ENCODE results near the gene NFASC.

Gene NFASC

GRCh38 chr1:204928671-204929486 lies 58.2 kb downstream of the NFASC start:
- no peak for DNase-seq (ENCODE audit: low spot score)

DNA sequence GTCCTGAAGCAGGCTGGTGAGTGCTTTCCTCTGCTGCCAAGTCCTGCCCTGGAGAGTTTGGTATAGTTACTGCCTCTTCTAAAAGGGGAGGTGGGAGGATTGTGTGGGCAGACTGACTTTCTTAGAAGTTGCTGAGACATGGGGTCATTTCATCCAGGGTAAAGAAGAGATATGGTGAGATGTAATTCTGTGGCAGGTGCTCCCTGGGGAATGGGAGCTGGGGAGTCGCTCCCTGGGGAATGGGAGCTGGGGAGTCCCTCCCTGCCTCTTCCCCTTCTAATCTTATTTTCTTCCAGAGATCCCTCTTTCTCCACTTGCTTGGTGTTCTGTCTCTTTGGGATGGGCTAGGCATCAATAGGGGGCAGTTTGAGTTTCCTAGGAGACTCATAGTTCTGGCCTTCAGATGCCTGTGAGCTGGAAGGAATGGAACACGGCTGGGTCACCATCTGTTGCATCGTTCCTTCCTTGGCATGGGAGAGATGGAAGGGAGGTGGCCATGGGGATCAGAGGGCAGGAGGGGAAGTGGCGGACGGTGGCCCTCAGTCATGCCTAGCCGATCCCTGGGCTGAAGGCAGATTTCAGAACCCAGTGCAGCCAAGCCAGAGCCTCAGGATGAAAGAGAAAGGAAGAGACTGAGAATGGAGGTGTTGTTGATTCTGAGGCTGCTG lies 59.0 kb downstream of the NFASC start:
- DNase-seq (ENCODE audit: low spot score): no peak

DNA sequence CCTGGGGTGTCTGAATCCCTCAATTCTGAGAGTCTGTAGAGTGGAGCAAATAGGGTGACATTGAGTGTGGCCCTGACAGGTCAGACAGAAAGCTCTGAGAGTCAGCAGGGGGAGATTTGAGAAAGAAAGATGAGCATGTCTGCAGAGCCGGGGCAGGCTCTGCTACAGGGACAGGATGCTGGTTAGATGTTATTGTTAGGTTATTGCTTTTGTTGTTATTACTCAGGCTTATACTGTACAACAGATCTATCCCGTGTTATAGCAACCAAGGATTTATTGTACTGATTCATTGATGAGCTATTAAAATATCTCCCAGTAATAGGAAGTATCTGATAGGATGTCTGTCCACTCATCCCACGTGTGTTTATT lies 59.5 kb downstream of the NFASC start:
- DNase-seq (ENCODE audit: low spot score): no peak

GRCh38 chr1:204931313-204931712 lies 60.7 kb downstream of the NFASC start:
- DNase-seq (ENCODE audit: low spot score): no peak

- DNase-seq (ENCODE audit: low spot score): no peak
Observed at GRCh38 chr1:204931768-204932572, 61.3 kb downstream of the NFASC start.

- no peak for DNase-seq (ENCODE audit: low spot score)
Observed at GRCh38 chr1:204932573-204932909, 61.9 kb downstream of the NFASC start.

GRCh38 chr1:204935155-204935554 lies 64.5 kb downstream of the NFASC start:
- DNase-seq (ENCODE audit: low spot score): no peak

DNA sequence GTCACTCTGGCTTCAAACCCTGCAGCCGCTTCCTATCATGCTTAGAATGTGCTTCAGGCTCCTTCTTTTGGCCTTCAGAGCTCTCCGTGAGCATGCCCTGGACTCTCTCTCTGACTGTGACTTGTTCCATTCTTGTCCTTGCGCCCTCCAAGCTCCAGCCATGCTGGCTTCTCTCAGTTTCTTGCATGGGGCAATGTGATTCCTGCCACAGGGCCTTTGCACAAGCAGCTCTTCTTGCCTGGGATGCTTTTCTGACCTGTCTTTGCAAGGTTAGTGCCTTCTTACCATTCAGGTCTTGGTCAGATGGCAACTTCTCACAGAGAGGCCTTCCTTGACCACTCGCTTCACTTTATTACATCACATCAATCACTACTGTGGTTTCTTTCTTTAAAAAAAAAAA lies 66.1 kb downstream of the NFASC start:
- no peak for DNase-seq (ENCODE audit: low spot score)

GRCh38 chr1:204937901-204938300 lies 67.2 kb downstream of the NFASC start:
- DNase-seq (ENCODE audit: low spot score): no peak

DNA sequence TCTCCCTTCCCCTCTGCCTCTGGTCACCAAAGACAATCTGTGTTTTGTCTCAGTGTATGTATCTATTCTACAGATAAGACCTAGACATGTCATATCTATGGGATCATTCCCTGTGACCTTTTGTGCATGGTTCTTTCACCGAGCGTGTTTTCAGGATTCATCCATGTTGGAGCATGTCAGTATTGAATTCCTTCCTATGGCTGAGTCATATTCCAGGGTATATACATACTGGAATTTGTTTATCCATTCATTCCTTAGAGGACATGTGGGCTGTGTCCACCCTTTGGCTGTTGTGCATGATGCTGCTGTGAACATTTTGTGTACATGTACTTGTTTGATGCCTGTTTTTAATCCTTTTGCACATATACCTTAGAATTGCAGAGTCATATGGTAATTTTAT lies 69.9 kb downstream of the NFASC start:
- DNase-seq (ENCODE audit: low spot score): no peak

DNA sequence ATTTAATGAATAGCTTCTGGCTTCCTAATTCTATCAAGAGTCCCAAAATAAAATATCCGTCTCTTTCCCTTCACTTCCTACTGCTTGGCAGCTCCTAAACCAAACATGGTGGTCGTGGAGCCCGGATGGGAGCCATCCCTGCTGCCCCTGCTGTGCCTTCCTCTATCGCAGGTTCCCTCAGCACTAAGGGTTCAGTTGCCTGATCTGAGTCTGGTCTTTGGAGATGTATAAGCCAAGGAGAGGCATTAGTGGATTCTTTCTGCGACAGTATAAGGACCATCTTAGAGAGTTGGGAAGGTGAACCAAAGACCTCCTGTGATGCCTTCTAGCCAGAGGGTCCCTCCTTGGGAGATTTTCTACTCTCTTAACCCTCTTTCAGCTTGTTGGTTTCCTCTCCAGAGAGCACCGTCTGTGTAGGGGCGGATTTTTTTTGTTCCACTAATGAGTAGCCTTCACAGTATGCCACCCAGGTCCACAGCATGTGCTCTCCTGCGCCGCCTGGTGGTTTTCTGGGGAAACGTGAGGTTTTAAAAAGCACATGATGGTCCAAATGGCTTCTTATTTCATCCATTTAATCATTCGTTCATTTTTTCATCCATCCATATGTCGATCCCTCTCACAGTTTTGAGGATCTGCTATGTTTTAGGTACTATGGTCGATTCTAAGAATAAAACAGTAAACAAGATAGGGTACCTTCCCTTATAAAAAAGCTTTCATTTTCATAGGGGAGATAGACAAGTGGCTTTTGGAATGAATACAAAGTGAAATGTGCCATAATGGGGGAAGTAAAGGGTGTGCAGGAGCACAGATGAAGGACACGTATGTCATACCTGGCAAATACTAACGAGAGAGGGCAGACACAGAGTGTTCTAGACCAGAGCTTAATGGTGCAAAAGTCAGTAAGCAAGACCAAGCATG lies 71.0 kb downstream of the NFASC start:
- DNase-seq (ENCODE audit: low spot score): peak; percentile 79

DNA sequence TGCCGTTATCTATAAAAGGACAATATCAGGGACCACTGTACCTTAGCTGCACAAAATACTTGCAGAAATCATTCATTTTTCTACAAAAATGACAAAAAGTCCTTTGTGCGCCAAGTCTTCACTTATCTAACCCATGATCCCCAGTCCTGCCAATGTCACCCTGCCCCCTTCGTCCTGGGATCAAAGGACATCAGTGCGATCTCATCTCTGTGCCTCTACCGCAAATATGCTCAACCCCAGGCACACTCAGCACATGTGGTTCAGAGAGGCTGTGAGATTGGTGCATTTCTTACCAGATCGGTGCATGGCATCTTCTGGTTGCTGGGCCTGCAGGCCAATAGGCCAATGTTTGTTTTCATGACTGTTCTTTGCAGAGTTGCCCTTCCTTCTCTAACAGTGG lies 72.8 kb downstream of the NFASC start:
- DNase-seq (ENCODE audit: low spot score): no peak

GRCh38 chr1:204944662-204945061 lies 74.0 kb downstream of the NFASC start:
- no peak for DNase-seq (ENCODE audit: low spot score)

GRCh38 chr1:204945565-204945977 lies 74.9 kb downstream of the NFASC start:
- no peak for DNase-seq (ENCODE audit: low spot score)

- no peak for DNase-seq (ENCODE audit: low spot score)
Observed at GRCh38 chr1:204946640-204947039, 76.0 kb downstream of the NFASC start.

- DNase-seq (ENCODE audit: low spot score): no peak
Observed at GRCh38 chr1:204947338-204947737, 76.7 kb downstream of the NFASC start.

DNA sequence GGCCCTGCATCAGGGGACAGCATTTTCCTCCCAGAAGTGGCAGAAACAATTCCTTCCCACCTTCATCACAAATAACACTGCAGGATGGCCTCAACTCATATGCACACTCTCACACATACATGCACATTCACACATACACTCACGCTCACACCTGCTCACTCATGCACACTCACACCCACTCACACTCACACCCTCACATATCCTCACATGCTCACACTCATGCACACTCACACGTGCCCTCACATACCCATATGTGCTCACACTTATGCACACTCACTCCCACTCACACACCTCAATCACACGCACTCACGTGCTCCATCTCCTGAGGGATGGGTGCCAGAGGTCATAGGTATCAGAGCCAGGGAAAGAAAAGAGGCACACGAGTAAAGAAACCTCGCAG lies 77.1 kb downstream of the NFASC start:
- DNase-seq (ENCODE audit: low spot score): no peak

GRCh38 chr1:204950353-204951001 lies 79.8 kb downstream of the NFASC start:
- no peak for DNase-seq (ENCODE audit: low spot score)

- DNase-seq (ENCODE audit: low spot score): no peak
Observed at GRCh38 chr1:204958317-204959307, 88.0 kb downstream of the NFASC start.

GRCh38 chr1:204959374-204959773 lies 88.7 kb downstream of the NFASC start:
- no peak for DNase-seq (ENCODE audit: low spot score)

All from COLO829 (cell line).